GM23248 (cell line): Measurements from ENCODE around the gene PPP6R2.

Experiments used
- EZH2 ChIP-seq: fragments of 200-600 bp; sonication (generic); IDR thresholded peaks from 2 replicates; pipeline ENCODE4 v1.6.1; 2018; ENCODE audit warnings: antibody characterized with exemption, mild to moderate bottlenecking; ENCODE audit not compliant: insufficient read depth, poor library complexity, severe bottlenecking
- EZH2phosphoT487 ChIP-seq: fragments of 200-600 bp; sonication (generic); IDR thresholded peaks from 2 replicates; pipeline ENCODE4 v1.6.1; 2018; ENCODE audit warnings: antibody characterized with exemption, moderate library complexity, mild to moderate bottlenecking, low read depth; ENCODE audit not compliant: insufficient read depth

DNA sequence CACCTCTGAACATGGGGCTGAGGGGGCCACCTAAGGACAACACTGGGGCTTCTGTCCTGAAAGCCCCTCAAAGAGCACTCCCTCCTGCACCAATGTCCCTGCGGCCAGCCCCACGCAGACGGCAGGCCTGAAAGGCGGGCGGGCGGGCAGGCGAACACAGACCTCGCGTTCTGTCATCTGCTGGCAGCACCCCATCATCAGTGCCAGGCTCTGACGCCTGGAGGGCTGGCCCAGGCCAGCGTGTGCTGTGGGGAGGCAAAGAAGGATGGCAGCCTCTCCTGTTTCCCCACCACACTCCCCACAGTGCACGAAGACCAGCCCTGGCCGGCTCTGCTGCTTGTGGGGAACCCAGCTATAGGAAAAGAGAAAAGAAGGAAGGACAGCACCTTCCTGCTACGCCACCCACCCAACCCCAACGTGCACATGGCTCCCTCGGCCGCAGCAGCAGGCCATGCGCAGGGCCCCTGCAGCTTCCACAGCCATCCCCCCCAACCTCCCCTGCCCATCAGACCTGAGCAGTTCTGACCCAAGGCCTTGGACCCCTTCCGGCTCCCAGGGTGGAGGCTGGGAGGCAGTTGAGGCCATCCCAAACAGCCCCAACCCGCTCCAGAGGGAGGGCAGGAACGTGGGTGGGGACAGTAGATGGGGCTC, 128.2 kb downstream of the PPP6R2 start:
- TF ChIP-seq EZH2phosphoT487, result no peak
- no peak for TF ChIP-seq EZH2
